ENCODE data around the gene OR56A4.
A peak's percentile ranks its signal among the peaks of the same experiment; 100 is the strongest.
"Not testable (repeated sequence)": the region's sequence is repeated elsewhere in the genome, so short reads cannot be mapped to it uniquely, and the experiment has no call there.

Gene OR56A4

GRCh38 chr11:6006846-6007245 is at the start of gene OR56A4:
OR56A4 (minus strand) TSS chr11:6006946; CDS start chr11:6002992, 3,954 bp downstream.
- ATAC-seq: no peak

- no peak for ATAC-seq
Measured at GRCh38 chr11:6055569-6055968, 48.8 kb upstream of the OR56A4 start.

DNA sequence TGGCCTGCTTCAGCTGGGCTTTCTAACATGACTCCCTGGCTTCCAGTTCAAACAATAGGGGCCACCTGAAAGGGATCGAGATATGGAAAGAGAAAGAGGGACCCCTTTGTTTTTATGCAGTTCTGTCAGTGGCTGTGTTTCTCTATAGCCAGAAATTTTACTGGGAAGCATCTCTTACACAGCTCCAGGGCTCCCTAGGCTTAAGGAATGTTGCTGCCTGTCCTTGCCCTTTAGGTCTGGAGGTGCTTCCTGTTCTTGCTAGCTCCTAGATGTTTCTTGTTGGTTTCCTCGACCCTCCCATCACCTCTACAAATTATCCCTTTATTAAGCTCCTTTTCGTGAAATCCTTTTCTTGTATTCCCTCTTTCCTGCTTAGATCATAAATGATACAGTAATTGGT is 45.6 kb upstream of the OR56A4 start:
- ATAC-seq: no peak

DNA sequence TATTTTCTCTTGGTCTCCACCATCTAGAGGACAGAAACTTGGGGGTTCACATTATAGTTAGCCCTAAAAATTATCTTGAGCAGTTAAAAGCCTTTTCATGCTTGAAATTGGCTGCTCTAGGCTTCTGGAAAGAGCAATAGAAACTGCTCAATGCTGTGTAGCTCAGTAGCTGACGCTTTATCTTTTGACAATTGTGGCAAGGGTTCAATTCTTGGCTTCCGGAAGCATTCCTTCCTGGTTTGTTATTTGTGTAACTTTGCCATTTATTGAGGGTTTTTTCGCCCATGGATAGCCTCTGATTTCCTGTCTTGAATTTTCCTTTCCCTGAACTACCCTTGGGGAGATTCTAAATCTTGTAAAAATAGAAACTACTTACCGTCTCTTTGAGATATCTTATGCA is 34.1 kb upstream of the OR56A4 start:
- no peak for ATAC-seq

- no peak for ATAC-seq
Measured at GRCh38 chr11:6030708-6031405, 24.1 kb upstream of the OR56A4 start, which contains the start of gene OR56A1. OR56A1 (minus strand) TSS chr11:6030758; CDS start chr11:6027692, 3,066 bp downstream.

GRCh38 chr11:6027501-6027900 is 20.8 kb upstream of the OR56A4 start:
- ATAC-seq: no peak

GRCh38 chr11:6025056-6025455 is 18.3 kb upstream of the OR56A4 start:
- ATAC-seq: no peak

- ATAC-seq: peak in 1 of 2 donors; percentile 24
Measured at GRCh38 chr11:6022956-6023355, 16.2 kb upstream of the OR56A4 start.

- ATAC-seq: no peak
Measured at GRCh38 chr11:6013042-6013441, 6.3 kb upstream of the OR56A4 start.

- no peak for ATAC-seq
Measured at GRCh38 chr11:6012035-6012668, 5.4 kb upstream of the OR56A4 start.

DNA sequence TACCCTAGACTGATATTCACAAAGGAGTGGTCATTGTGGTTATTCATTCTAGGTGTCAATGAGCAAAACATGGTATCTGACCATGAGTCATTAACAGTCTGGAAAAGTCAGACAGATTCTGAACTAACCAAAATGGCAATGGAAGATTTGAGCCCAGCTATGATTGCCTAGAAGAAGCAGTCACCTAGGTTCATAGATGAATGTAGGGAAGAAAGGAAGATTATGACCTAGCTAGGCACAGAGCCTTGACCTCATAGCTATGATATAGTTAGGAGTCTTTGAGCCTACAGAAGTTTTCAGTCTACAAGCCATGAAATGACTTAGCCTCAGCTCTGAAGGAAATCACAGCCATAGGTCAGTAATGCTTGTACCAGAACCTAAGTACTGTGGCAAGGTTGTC is 351 bp downstream of the OR56A4 start:
- no peak for ATAC-seq

DNA sequence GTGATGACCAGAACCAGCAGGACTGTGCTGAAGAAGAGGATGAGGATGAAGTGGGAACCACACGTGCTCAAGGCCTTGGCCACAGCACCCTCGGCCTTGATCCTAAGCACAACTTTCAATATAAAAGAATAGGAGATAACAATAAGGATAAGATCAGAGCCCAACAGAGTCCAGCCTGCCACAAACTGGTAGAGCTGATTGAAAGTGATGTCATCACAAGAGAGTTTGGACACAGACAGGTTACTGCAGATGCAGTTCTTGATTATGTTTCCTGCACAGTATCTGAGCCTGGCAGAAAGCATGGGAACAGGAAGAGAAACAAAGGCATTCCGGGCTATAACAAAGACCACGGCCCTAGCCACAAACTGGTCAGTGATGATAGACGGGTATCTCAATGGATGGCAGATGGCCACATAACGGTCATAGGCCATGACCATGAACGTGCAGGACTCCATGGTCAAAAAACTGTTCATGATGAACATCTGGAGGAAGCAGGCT is 4.5 kb downstream of the OR56A4 start:
- no peak for ATAC-seq

DNA sequence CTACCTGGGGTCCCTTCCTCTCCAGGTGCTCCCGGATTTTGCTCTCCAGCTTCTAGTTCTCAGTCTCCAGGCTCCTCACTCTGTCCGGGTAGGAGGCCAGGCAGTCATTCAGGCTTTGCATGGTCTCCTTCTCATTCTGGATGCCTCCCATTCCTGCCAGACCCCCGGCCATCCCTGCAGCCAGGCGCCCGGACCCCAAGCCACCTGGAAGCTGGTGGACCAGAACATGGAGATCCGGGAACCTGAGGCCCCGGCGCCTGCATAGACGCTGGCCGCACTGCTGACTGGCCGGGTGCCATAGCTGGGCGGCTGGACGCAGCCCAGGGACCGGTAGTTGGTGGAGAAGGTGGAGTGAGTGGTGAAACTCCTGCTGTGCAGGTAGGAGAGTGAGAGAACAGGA is 12.0 kb downstream of the OR56A4 start:
- ATAC-seq: no peak

DNA sequence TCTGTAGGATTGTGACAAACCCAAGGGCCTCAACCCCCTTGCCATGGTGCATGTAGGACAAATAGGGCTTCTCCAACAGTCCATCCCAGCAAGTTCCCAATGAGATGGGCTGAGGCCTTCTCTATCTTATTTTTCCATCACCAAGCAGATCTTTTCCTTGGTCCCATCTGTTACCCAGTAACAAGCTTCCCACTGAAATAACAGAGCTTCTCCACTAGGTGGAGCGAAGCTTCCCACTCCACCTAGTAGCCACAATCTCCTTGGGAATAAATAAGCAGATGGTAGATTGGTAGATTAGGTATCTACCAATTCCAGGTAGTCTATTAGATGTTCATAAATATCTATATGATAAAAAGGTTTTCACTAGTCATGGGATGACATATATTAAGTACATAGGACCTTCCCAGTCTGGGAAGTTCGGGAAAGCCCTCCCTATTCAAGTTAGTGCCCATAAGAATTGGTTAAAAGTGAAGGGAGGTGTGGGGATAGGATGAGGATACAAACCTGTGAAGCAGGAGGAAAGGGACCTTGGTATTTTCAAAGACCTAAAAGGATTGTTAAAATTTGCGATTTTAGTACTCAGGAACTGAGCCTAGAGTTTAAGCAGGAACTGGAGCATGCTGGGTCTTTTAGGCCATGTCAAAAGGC is 14.0 kb downstream of the OR56A4 start:
- no peak for ATAC-seq

- no peak for ATAC-seq
Measured at GRCh38 chr11:5992150-5992549, 14.6 kb downstream of the OR56A4 start.

GRCh38 chr11:5989203-5989602 is 17.5 kb downstream of the OR56A4 start:
- no peak for ATAC-seq

DNA sequence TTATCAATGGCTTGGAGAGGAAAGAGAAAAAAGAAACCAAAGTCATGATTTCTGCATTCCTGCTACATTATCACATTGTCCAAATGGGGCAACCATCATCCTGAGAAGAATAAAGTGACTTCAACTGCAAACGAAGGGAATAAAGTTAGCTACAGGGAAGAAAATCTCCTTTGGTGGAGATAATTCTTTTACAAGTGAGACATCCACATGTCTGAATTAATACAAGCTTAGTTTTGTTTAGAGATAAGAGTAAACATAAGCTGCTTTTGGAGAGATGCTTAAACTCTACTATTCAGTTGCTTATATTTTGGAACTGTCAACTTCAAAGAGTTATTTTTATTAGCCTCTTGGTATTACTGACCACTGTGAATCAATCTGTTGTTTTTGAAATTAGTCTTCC is 19.9 kb downstream of the OR56A4 start, which contains the start of gene OR52L1:
Gene OR52L1, minus strand, starts transcription at position 101 of the 400 bp plus-strand sequence. Its CDS starts 55 bp downstream, at position 46.
- ATAC-seq: no peak

DNA sequence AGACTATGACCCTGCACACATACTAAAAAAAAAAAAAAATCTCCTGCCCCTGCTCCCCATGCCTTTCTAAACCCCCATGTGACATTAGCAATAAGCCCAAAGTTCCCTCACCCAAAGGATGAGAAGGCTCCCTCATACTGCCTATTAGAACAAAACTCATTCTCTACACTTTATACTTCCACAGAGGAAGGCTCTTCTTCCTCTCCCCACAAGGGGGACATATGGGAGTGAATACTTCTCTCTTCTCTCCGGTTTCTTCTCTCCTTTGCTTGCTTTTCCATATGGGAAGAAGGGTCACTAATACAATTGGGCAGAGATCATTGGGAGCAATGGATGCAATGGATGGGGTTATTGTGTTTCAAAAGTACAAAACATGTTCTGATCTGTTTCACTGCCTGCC is 23.3 kb downstream of the OR56A4 start:
- no peak for ATAC-seq

DNA sequence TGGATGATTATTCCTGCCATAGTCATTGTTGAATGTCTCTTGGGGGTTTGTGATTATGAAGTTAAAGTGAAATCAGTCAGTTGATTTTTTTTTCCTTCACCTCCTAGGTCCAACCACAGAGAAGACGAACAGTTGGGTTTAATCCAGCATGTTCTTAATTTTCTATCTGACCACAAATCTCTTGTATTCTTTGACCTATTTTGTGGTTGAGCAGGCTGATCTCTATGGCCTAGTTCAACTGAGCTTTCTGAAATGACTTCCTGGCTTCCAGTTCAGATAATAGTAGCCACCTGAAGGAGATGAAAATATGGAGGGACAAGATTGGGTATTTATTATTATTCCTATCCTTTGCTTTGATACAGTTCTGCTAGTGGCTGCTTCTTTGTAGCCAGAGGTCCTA is 33.2 kb downstream of the OR56A4 start:
- ATAC-seq: no peak

DNA sequence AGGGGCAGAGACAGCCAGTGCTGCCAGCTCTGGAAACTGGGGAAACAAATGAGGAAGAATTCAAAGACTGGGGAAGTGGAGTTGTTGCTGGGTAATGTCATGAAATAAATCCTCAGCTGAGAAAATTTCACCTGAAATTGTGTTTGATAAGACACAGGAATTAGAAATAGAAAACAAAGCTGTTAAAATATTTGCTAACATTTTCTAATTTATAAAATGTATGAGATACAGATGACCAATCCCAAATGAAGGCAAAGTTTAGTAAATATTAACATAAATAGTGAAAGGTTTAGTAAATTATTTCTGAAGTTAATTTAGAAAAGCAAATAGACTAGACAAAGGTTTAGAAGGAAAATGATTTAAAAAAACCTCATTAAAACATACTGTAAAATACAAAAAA is 38.4 kb downstream of the OR56A4 start, which contains the start of gene OR56A5:
Gene OR56A5, minus strand, starts transcription at position 101 of the 400 bp plus-strand sequence. Its CDS starts 0 bp downstream, at position 101.
- ATAC-seq: no peak

- ATAC-seq: no peak
Measured at GRCh38 chr11:5967708-5968107, 39.0 kb downstream of the OR56A4 start.

- ATAC-seq: no peak
Measured at GRCh38 chr11:5966958-5967357, 39.8 kb downstream of the OR56A4 start.

GRCh38 chr11:5960704-5961320 is 45.9 kb downstream of the OR56A4 start:
- ATAC-seq: not testable (repeated sequence)
